HG03045 (cell line): ENCODE results near the gene STRBP.
A peak's percentile ranks its signal among the peaks of the same experiment; 100 is the strongest.
"Not testable (repeated sequence)": the region's sequence is repeated elsewhere in the genome, so short reads cannot be mapped to it uniquely, and the experiment has no call there.

ENCODE experiments used
- ATAC-seq: cut with Tn5 transposase; IDR thresholded peaks from one replicate; pipeline ENCODE4 v1.9.1; 2021; ENCODE audit warnings: mild to moderate bottlenecking, moderate library complexity; ENCODE audit not compliant: unreplicated experiment

The STRBP gene

GRCh38 chr9:123200469-123200868 lies 67.9 kb downstream of the STRBP start:
- not testable (repeated sequence) for ATAC-seq

DNA sequence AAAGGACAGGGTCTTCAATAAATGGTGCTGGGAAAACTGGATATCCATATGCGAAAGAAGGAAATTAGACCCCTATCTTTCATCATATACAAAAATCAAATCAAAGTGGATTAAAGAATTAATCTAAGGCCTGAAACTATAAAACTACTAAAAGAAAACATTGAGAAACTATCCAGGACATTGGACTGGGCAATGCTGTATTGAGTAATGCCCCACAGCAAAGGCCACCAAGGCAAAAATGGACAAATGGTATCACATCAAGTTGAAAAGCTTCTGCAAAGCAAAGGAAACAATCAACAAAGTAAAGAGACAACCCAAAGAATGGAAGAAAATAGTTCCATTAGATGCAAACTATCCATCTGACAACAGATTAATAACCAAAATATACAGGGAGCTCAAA lies 72.3 kb downstream of the STRBP start:
- ATAC-seq = no peak

DNA sequence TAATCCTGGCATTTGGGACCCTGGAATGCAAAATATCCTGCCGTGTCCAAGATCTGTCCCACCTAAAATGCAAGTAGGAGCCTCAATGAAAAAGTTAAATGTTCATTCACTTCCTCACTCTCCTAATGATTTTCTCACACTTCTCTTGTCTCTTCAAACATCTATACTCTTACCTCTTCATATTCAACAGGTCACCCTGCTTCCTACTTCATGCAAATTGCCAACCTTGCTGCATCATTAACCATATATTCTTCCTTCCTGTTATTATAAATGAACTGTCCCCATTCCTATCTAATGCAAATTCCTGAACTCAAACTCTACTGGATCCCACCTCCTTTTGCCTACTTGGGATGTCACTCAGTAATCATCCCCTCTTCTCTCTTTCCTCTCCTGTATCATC lies 74.4 kb downstream of the STRBP start:
- no peak for ATAC-seq

DNA sequence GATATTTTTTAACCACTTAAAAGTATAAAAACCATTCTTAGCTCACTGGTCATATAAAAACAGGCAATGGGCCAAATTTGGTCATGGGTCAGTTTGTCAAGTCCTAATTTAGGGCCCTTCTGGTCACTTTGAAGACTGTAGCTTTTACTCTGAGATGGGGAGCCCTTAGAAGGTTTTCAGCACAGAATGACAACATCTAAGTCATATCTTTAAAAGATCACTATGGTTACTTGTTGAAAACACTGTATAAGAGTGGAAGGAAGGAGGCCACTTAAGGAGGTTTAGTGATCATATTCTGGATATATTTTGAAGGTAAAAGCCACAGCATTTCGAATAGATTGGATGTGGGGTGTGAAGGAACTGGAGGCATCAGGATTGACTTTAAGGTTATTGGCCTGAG lies 76.7 kb downstream of the STRBP start:
- no peak for ATAC-seq

- ATAC-seq = no peak
These were observed 77.1 kb downstream of the STRBP start for GRCh38 chr9:123191260-123191659.

DNA sequence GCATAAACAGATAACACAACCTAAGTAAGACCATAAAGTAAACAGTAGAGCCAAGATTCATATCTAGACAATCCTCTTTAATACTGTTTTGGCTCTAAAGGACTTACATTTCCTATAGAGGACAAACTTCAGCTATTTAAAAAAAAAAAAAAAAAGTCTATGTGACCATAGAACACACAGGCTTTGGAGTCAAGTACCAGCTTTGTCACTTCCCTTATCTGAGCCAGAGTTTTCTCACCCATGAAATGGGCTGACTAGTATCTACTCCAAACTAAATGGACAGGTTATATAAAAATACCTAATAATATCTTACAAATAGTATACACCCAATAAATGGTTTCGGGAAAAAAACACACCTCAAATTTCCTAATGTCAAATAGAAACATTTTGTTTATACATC lies 81.3 kb downstream of the STRBP start:
- no peak for ATAC-seq

DNA sequence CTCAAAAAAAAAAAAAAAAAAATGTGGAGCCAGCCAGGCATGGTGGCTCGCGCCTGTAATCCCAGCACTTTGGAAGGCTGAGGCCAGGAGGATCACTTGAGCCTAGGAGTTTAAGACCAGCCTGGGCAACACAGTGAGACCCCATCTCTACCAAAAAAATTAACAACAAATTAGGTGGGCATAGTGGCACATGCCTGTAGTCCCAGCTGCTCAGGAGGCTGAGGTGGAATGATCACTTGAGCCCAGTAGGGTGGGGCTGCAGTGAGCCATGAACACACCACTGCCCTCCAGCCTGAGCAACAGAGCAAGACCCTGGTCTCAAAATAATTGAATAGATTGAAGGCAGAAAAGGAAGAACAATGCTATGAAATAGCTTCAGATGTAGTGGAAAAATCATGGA lies 82.4 kb downstream of the STRBP start:
- not testable (repeated sequence) for ATAC-seq

GRCh38 chr9:123176949-123177348 lies 91.4 kb downstream of the STRBP start:
- no peak for ATAC-seq

GRCh38 chr9:123175854-123176629 lies 92.3 kb downstream of the STRBP start:
- no peak for ATAC-seq

GRCh38 chr9:123174887-123175518 lies 93.4 kb downstream of the STRBP start:
- peak; percentile 90 for ATAC-seq

DNA sequence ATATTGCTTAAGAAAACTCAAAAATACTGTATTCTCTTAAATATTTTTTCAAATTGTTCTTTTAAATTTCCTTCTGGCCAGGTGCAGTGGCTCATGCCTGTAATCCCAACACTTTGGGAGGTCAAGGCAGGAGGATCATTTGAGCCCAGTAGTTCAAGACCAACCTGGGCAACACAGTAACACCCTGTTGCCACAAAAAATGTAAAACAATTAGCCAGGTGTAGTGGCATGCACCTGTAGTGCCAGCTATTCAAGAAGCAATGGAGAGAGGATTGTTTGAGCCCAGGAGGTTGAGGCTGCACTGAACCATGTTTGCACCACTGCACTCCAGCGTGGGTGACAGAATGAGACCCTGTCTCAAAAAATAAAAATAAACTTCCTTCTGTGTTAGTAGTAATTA lies 94.3 kb downstream of the STRBP start:
- no peak for ATAC-seq

- ATAC-seq = no peak
These were observed 98.5 kb downstream of the STRBP start for GRCh38 chr9:123169926-123170325.

- no peak for ATAC-seq
These were observed 99.8 kb downstream of the STRBP start for GRCh38 chr9:123168586-123168985.

DNA sequence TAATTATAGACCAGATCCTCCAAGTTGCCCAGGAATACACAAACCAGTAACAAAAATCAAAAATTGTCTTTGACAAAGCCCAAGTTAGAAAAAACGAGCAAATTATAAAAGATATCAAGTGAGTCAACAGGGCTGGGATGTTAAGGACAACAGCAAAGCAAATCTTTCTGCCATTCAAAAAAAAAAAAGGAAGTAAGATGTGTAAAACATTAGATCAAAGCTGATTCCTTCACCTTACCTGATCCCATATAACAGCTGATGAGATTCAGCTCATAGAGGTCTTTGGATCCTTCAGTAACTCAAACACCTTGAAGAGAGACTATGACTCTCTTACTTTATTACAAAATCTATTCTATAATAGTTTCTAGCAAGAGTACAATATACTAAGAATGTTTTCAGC lies 100.9 kb downstream of the STRBP start:
- ATAC-seq = no peak

DNA sequence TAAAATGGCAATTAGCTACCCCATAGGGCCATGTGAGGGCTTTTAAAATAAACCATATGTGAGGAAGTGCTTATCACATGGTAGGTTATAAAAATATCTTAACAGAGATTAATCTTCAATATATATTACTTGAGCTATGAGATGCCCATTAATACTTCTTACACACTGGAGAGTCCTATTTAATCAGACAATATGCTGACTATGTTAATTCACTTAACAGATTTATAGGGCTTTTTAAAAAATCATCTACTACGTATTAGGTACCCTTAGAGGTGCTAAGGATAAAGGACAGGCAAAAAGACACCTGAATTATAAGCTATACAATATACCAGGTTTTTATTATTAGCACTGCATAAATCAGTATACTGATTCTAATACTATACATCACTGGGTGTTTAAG lies 102.6 kb downstream of the STRBP start:
- ATAC-seq = no peak

DNA sequence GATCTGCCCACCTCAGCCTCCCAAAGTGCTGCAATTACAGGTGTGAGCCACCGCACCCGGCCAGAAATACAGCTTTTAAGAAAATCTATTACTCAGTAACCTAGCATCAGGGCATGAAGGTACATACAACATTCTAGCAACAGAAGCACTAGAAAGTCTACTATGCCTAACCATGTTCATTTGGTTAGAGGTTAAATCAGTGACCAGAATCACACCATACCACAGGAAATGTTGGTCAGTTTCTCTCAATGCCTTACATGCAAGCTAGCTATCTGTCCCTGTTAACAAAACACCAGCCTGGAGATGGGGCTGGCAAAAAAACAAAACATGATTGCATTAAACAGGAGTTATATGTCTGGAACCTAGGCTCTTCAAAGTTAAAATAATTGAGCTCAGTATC lies 104.1 kb downstream of the STRBP start:
- no peak for ATAC-seq

DNA sequence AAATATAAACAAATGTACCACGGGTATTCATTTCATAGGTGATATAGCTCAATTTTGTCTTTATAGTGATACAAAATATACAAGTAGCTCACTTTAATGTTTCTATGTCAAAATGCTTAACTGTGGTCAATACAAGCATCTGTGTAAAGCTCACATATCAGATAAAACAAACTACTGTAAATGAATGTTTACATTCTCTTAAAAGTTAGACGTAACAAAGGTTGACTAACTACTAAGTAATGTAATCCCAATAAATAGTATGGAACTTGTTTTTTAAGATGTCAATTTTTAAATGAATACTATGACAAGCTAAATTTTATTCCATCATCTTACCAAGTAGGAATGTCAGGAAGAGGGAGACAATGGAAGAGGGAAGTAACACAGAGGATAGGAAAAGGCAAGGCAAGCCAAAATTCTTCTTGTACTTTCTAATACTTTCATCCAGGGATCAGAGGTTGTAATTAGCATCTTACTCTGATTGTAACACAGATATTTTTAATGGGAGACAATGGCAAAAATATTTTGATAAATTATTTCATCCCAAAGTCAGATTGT lies 105.5 kb downstream of the STRBP start:
- no peak for ATAC-seq

- ATAC-seq = no peak
These were observed 106.0 kb downstream of the STRBP start for GRCh38 chr9:123162360-123162759.

DNA sequence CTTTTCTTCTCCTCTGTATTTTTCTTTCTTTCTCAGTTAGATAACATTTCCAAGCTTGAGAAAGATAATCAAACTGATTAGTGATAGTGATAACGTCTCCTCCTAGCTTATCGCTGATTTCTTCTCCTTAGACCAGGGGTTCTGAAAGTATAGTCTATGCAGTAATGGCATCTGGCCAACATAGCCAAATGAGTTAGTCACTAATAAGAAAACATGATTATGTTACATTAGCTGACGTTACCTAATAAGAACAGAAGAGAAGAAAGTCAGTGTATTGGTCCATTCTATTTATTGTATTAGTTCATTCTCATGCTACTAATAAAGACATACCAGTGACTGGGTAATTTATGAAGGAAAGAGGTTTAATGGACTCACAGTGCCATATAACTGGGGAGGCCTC lies 111.2 kb downstream of the STRBP start:
- no peak for ATAC-seq

DNA sequence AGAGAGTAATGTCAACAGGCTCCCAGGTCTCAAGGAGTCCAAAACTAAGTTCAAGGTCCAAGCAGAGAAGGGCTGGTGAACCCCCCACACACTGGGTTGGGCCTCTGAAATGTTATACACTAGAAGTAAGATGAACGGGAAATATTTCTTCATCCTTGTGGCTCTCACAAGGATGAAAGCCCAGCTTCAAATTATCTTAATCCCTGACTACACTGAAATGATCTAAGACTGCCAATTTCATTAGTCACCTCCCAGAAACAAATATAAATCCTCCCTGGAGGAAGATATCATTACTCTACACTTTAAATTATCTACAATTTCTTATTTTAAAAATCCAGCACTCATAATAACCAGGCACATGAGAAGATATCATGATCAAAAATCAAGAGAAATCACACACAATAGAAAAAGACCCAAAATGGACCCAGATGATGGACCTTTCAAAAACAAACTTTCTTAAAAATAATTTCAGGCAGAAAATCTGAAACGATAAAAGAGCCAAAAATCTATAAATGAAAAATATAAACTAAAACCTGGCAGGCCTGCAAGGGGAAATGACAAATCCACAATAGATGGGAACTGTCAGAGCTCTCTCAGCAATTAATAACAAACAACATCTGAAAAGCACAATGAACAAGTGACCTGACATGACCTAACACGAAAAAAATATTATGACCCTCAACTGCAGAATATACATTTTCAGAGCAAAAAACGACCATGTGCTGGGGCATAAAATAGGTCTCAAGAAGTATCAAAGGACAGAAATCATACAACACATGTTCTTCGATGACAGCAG lies 117.5 kb downstream of the STRBP start:
- no peak for ATAC-seq

- no peak for ATAC-seq
These were observed 119.3 kb downstream of the STRBP start for GRCh38 chr9:123149067-123149466.

DNA sequence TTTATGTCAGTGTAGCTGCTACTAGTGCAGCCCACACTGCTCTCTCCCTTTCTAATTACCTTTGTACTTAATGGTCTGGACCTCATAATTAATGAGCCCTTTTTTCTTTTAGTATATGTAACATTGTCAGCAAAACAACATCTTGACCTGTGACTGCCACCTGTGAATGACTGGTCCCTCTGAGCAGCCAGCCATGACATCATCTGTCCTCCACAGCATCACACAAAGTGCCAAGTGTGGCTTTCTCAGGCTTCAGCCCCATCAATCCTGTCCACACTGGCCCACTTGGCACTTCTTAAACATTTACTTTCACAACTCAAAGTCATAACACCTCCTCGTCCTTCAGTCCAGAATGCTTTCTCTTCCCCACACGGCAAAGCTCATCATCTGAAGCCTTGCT lies 130.2 kb downstream of the STRBP start:
- ATAC-seq = no peak
